ENCODE data around the gene TTN.

DNA sequence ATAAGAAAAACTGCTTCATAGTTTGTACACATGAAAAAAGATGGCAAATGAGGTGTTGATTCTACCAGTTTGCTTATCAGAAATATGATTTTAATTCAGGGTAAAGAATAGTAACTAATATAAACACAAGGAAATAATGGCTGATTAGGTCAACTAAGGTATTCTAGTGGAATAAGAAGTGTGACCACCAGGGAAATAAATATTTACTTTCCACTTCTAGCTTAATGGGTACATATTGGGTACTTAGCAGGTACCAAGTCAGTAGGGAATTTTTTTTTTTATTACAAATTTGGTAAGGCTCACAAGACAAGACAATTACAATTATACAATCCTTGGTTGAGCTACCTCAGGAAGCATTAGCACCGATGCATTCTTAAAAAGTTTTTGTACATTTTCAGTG, 191.3 kb downstream of the TTN start:
- TF ChIP-seq POLR2A (IDR thresholded peaks at IDR 0.05; ENCODE audit: borderline replicate concordance, extremely low read depth, insufficient read depth, insufficient read length) (no peak), SIN3A (IDR thresholded peaks at IDR 0.05; ENCODE audit: low read depth) (no peak), EGR1 (IDR thresholded peaks at IDR 0.05; ENCODE audit: low read depth) (no peak), CEBPB (IDR thresholded peaks at IDR 0.05; ENCODE audit: low read depth) (no peak), POLR2AphosphoS5 (IDR thresholded peaks at IDR 0.05; ENCODE audit: low read depth, low read length) (no peak)
- TF ChIP-seq, protein P1, sequence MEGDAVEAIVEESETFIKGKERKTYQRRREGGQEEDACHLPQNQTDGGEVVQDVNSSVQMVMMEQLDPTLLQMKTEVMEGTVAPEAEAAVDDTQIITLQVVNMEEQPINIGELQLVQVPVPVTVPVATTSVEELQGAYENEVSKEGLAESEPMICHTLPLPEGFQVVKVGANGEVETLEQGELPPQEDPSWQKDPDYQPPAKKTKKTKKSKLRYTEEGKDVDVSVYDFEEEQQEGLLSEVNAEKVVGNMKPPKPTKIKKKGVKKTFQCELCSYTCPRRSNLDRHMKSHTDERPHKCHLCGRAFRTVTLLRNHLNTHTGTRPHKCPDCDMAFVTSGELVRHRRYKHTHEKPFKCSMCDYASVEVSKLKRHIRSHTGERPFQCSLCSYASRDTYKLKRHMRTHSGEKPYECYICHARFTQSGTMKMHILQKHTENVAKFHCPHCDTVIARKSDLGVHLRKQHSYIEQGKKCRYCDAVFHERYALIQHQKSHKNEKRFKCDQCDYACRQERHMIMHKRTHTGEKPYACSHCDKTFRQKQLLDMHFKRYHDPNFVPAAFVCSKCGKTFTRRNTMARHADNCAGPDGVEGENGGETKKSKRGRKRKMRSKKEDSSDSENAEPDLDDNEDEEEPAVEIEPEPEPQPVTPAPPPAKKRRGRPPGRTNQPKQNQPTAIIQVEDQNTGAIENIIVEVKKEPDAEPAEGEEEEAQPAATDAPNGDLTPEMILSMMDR (IDR thresholded peaks at IDR 0.05 in 2 of 3, conservative IDR thresholded peaks at IDR 0.05 in 1 of 3; ENCODE audit: borderline replicate concordance in 1 of 3, insufficient read depth in 1 of 3, low read depth in 2 of 3, low read length in 2 of 3) = no peak

All from HCT116 (cell line).